Caco-2 (cell line): Measurements from ENCODE around the gene MT2A. TPM values are rescaled to one million over a fixed set of nuclear protein-coding genes. Genes with fewer than 3 reads are reported as not detected.
"Not testable (repeated sequence)": the region's sequence is repeated elsewhere in the genome, so short reads cannot be mapped to it uniquely, and the experiment has no call there.

Source experiments
- BruUV-seq: library from RNA; stranded (reverse); fragments of 400-500 nt; replicated peaks from 2 replicates; lab custom pipeline; 2021; lab: Mats Ljungman, UMichigan
- CTCF ChIA-PET: fragments of 300-600 bp; sonication (Branson Sonifier 250); formaldehyde crosslinking; loops from one replicate; lab custom pipeline; 2022; ENCODE audit warnings: antibody characterized with exemption; lab: Charles Lee
- POLR2A ChIA-PET: fragments of 300-600 bp; sonication (Branson Sonifier 250); formaldehyde crosslinking; loops from one replicate; lab custom pipeline; 2022; ENCODE audit warnings: antibody characterized with exemption; lab: Charles Lee
- DNase-seq, 2 experiments: peaks; one replicate each; pipeline versions ENCODE4 v3.0.0 to v3.0.0-alpha.2; 2020 to 2022
- H3K27me3 ChIP-seq: replicated peaks from 2 replicates; pipeline ENCODE4 v1.6.0; 2011; ENCODE audit warnings: low read length; ENCODE audit not compliant: control insufficient read depth, insufficient read depth
- H3K36me3 ChIP-seq: 2 replicates; pipeline ENCODE4 v1.5.1; 2011; ENCODE audit warnings: low read length; ENCODE audit not compliant: control insufficient read depth, insufficient read depth
- H3K4me1 ChIP-seq: fragments of 250-450 bp; sonication (Bioruptor Pico); 2 replicates; pipeline ENCODE4 v1.5.1; 2020; ENCODE audit warnings: mild to moderate bottlenecking
- H3K4me3 ChIP-seq: 2 replicates; pipeline ENCODE4 v1.5.1; 2011; ENCODE audit warnings: low read depth, mild to moderate bottlenecking, control low read depth, low read length
- H3K9me3 ChIP-seq: fragments of 250-450 bp; sonication (Bioruptor Pico); 2 replicates; pipeline ENCODE4 v1.5.1; 2020; ENCODE audit warnings: mild to moderate bottlenecking, moderate library complexity
- H3K27ac Mint-ChIP-seq: one replicate; pipeline ENCODE4 v1.8.0; 2022; ENCODE audit warnings: mixed read lengths; ENCODE audit not compliant: unreplicated experiment
- H3K27me3 Mint-ChIP-seq: one replicate; pipeline ENCODE4 v1.8.0; 2022; ENCODE audit warnings: mixed read lengths; ENCODE audit not compliant: insufficient read depth, unreplicated experiment
- H3K36me3 Mint-ChIP-seq: one replicate; pipeline ENCODE4 v1.8.0; 2022; ENCODE audit warnings: mild to moderate bottlenecking, mixed read lengths; ENCODE audit not compliant: insufficient read depth, unreplicated experiment
- H3K4me1 Mint-ChIP-seq: one replicate; pipeline ENCODE4 v1.8.0; 2022; ENCODE audit warnings: low read depth, mixed read lengths; ENCODE audit not compliant: unreplicated experiment
- H3K4me3 Mint-ChIP-seq: one replicate; pipeline ENCODE4 v1.8.0; 2022; ENCODE audit warnings: mild to moderate bottlenecking, moderate library complexity, mixed read lengths; ENCODE audit not compliant: unreplicated experiment
- H3K9me3 Mint-ChIP-seq: one replicate; pipeline ENCODE4 v1.8.0; 2022; ENCODE audit warnings: mixed read lengths; ENCODE audit not compliant: unreplicated experiment
- CTCF ChIP-seq, 2 experiments: fragments of 200-600 bp in 1 of 2; IDR thresholded peaks; 1 replicate in 1 of 2; 2 replicates in 1 of 2; pipeline versions ENCODE4 v1.5.1 to v1.8.0; 2011 to 2022; ENCODE audit warnings: antibody characterized with exemption in 1 of 2, control low read depth in 1 of 2, inconsistent platforms in 1 of 2, low read depth in 1 of 2, low read length in 1 of 2, mild to moderate bottlenecking in 1 of 2, moderate library complexity in 1 of 2; ENCODE audit not compliant: insufficient read depth in 1 of 2, severe bottlenecking in 1 of 2, unreplicated experiment in 1 of 2
- intact Hi-C: fragments of 100-400 bp; cut with micrococcal nuclease; formaldehyde crosslinking; loops from one replicate; pipeline ENCODE4 v1.10.0; 2022; ENCODE audit not compliant: unreplicated experiment
- total RNA-seq: library from RNA; stranded (reverse); gene quantifications from 2 replicates; pipeline ENCODE4 v1.2.3, GENCODE V29; 2022

Gene MT2A
- total RNA-seq, 1 experiment from 2014 or later, result 10.5 TPM

- intact Hi-C loops, result no loop called here
- H3K27me3 ChIP-seq, result no peaks in the 10 kb centered on the region; the same call in 1 of the 2 replicates
- no peaks in the 10 kb centered on the region for H3K36me3 ChIP-seq
- no peak overlapping the region for H3K4me3 ChIP-seq
- Mint-ChIP-seq H3K27ac (no peak overlapping the region), H3K4me3 (no peak overlapping the region), H3K4me1 (no peaks in the 10 kb centered on the region), H3K27me3 (peaks cover 13% of the 10 kb centered on the region), H3K36me3 (no peaks in the 10 kb centered on the region), H3K9me3 (no peaks in the 10 kb centered on the region)
- no TSS peak for BruUV-seq
- ChIA-PET CTCF (no interaction called here), POLR2A (no interaction called here)
- no peaks in the 10 kb centered on the region for H3K4me1 ChIP-seq
- H3K9me3 ChIP-seq, result no peaks in the 10 kb centered on the region
- DNase-seq, result no peak
- TF ChIP-seq CTCF (IDR thresholded peaks at IDR 0.05; ENCODE audit: insufficient read depth in 1 of 2, low read depth in 1 of 2, low read length in 1 of 2, severe bottlenecking in 1 of 2, unreplicated experiment in 1 of 2), result no peak
Observed at GRCh38 chr16:56620339-56620897, 12.0 kb downstream of the MT2A start.

- DNase-seq, POLR2A ChIA-PET, H3K9me3 Mint-ChIP-seq, H3K36me3 Mint-ChIP-seq, H3K27me3 ChIP-seq, BruUV-seq, H3K4me3 Mint-ChIP-seq, H3K27ac Mint-ChIP-seq, intact Hi-C loops, H3K4me1 Mint-ChIP-seq, H3K4me1 ChIP-seq, H3K4me3 ChIP-seq, H3K9me3 ChIP-seq, H3K36me3 ChIP-seq: not testable (repeated sequence)
- CTCF ChIA-PET, result interaction anchor here (1.5 kb wide), 1 partner anchor 17 kb away, joined by 4 read pairs; no protein-coding TSS in a partner anchor
- peaks cover 14% of the 10 kb centered on the region for H3K27me3 Mint-ChIP-seq
Observed at GRCh38 chr16:56621665-56622445, 13.5 kb downstream of the MT2A start.

GRCh38 chr16:56623184-56623583, 14.8 kb downstream of the MT2A start:
- intact Hi-C loops, H3K27me3 ChIP-seq, H3K36me3 ChIP-seq, BruUV-seq, H3K4me1 Mint-ChIP-seq, DNase-seq, H3K4me1 ChIP-seq, H3K9me3 ChIP-seq, H3K36me3 Mint-ChIP-seq, H3K27ac Mint-ChIP-seq, H3K4me3 ChIP-seq, H3K4me3 Mint-ChIP-seq, POLR2A ChIA-PET, H3K9me3 Mint-ChIP-seq: not testable (repeated sequence)
- CTCF ChIA-PET, result interaction anchor here (1.5 kb wide), 1 partner anchor 19 kb away, joined by 4 read pairs; no protein-coding TSS in a partner anchor
- peaks cover 13% of the 10 kb centered on the region for H3K27me3 Mint-ChIP-seq

GRCh38 chr16:56623637-56624036, 15.3 kb downstream of the MT2A start:
- no peaks in the 10 kb centered on the region for H3K27me3 ChIP-seq
- intact Hi-C loops, result no loop called here
- POLR2A ChIA-PET, result no interaction called here
- Mint-ChIP-seq H3K27me3 (peaks cover 13% of the 10 kb centered on the region), H3K36me3 (no peaks in the 10 kb centered on the region), H3K4me1 (no peaks in the 10 kb centered on the region), H3K4me3 (no peak overlapping the region), H3K27ac (no peak overlapping the region), H3K9me3 (no peaks in the 10 kb centered on the region)
- DNase-seq, result no peak
- H3K36me3 ChIP-seq, result no peaks in the 10 kb centered on the region
- H3K9me3 ChIP-seq, result no peaks in the 10 kb centered on the region
- BruUV-seq, result no TSS peak
- H3K4me1 ChIP-seq, result no peaks in the 10 kb centered on the region
- TF ChIP-seq CTCF (IDR thresholded peaks at IDR 0.05; ENCODE audit: insufficient read depth in 1 of 2, low read depth in 1 of 2, low read length in 1 of 2, severe bottlenecking in 1 of 2, unreplicated experiment in 1 of 2), result no peak
- no peak overlapping the region for H3K4me3 ChIP-seq
- CTCF ChIA-PET, result interaction anchor here (0.5 to 1.5 kb wide), 2 partner anchors 19 to 78 kb away, joined by 3 to 4 read pairs; no protein-coding TSS in a partner anchor
